GM18868 (cell line): ENCODE measurements around the gene STPG1.

Source experiments
- ATAC-seq: cut with Tn5 transposase; IDR thresholded peaks from one replicate; pipeline ENCODE4 v1.9.1; 2021; ENCODE audit warnings: mild to moderate bottlenecking, moderate library complexity; ENCODE audit not compliant: unreplicated experiment

Gene STPG1

DNA sequence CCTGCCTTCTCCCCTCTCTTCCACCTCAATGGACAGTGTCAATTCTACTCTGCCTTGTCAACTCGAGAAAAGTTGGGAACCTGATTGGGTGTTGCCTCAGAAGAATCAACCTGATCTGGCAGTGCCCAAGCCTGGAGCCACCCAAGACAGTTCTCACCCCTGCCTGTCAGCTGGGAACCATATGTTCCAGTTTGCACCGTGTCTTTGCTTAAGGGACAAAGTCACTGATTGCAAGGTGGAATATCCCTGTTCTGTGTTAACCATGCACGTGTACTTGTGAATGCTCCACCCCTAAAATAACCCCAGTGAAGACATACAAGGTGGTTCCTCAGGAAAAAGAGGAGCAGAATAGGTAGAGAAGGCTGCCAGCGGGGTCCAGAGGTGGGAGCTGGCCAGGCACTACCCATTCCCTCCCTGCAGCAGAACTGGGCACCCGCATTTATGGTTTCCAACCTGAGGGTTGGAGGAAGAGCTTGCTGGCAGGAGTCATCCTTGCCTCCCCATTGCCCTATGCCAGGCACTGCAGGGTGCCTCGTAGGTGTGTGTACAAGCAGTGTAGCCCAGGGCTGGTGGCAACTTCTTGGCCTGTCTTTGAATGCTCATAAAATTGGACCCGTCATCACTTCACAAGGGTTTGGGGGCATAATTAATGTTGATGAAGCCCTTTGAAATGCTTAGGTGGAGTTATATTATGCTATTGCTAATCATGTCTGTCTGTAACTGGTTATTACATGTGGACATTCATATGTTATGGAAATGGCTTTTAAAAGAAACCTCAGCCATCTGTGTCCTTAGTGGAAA, 13.4 kb upstream of the STPG1 start:
- no peak for ATAC-seq

DNA sequence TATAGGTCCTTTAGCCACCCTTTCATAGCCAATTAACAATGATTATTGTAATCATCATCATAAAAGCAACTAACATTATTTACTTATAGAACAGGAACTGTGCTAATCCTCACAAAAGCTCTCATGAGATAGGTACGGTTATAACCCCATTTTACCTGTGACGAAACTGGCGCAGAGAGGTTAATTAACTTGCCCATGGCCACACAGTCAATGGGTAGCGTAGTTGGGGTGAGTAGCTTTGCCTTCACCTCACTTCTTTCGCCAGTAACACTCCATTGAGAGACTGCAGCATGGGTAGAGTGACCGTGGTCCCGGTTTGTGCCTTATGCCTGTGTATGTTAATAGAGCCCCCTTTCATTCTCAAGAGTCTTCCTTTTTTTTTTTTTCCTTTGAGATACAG, 12.3 kb upstream of the STPG1 start:
- no peak for ATAC-seq

DNA sequence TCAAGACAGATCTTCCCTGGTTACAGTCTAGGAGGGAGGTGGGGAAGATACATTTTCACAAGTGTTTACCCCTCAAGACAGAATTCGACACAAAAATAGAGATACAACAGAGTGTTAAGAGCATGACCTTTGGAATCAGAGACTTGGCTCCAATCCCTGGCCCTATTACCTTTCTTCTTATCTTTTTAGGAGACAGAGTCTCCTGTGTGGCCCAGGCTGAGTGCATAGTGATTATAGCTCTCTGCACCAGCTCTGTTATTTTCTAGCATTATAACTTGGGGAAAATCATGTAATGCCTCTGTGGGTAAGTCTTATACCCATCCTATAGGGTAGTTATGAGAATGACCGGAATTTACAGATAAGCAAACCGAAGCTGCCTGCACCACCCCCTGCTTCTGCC, 11.9 kb upstream of the STPG1 start:
- no peak for ATAC-seq

DNA sequence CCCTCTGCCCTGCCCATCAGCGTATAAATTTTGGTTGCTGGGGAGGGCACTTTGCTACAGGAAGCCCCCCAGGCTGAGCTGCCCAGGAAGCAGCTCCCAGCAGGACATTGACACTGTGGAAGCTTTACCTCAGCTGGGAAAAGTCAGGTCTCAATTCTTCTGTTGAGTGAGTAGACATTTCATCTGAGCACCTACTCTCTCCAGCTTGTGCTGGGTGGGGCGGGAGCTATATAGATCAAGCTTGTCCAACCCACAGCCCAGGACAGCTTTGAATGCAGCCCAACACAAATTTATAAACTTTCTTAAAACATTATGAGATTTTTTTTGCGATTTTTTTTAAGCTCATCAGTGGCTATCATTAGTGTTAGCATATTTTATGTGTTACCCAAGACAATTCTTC, 11.4 kb upstream of the STPG1 start:
- ATAC-seq = no peak

DNA sequence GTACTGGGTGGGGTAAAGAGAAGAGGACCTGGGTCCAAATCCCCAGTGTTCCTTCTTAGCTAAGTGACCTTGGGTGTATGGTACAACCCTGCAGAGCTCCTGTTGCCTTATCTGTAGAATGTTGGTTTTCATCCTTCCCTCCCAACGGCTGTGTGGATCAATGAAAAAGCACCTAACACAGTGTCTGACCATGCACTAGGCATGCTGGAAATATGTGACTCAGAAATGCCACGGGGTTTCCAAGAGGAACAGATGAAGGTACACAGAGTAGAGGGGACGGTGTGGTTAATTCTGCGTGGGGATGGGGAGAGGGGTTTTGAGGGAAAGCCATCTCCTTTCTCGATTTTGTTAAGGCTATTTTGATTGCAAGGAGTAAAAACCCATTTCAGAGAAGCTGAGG, 10.6 kb upstream of the STPG1 start:
- no peak for ATAC-seq

DNA sequence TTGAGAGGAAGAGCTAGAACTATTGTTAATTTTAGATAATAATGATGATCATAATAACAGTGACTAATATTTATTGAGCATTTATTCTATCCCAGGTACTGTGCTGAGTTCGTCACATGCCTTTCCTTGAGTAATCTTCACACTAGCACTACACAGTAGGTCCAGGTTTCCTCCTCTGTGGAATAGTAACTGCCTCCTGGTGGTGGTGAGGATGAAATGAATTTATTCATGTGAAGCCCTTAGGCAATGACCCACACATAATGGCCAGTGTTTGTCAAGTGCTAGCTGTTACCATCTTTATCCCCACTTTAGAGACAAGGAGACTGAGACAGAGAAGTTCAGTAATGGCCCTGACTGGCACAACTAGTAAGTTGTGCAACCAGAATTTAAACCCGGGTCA, 7.9 kb upstream of the STPG1 start:
- no peak for ATAC-seq

DNA sequence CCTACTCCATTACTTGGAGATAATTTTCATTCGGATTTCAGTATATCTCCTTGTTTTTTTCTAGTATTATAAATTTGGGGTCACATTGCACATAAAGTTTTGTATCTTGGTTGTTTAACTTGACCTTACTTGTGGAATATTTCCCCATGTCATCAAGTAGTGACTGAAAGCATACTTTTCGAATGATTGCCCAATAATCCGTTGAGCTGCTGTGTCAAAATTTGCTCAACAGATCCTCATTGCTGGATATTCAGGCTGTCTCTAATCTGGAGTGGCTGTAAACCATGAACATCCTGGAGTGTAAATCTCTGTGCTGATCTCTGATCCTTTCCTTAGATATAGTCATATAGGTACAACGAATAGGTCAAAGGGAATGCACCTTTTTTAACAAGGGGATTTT, 7.0 kb upstream of the STPG1 start:
- no peak for ATAC-seq

DNA sequence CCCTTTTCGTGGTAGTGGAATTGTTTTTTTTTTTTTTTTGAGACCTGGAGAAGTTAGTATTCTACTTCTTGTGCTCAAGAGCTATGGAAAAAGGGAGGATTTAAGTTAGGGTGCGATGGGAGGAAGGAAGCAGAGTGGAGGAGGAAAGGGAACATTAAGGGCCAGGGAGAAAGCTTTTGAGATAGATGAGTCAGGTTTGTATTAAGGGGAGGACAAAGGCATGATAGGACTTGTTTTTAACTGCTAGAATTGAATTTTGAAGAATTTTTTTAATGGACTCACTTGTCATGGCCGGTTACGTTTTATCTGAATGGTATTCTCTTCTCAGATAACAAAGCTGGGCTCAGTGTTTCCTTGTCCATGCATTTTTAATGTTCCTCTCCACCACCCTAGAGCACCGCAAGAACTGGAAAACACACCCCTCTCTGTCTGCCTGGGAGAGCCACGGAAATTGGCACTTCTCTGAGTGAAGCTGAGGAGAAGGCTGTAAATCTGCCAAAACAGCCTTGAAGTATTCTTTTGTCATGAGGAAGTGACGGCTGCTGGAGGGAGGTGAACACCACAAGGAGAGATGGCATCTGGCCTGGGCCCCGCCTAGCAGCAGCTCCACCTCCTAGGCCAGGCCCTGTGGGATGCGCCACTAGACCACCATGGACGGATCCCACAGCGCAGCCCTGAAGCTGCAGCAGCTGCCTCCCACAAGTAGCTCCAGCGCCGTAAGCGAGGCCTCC, 5.5 kb upstream of the STPG1 start:
- no peak for ATAC-seq

DNA sequence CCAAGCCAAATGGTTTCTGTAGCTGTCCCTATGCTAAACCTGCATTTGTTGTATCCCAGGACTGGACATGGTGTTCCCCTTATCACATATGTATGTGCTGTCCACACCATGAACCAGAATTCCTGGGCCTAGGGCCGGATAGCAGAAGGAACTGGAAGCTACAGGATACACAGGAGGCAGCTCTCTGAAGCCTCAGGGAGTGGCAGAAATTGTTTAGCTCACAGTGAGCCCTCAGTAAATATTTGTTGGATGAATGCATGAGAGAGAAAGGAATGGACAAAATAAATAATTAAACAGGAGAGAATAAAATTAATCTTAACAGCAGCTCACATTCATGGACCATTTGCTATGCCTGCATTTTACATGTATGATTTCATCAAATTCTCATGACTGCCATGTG, 4.1 kb upstream of the STPG1 start:
- ATAC-seq = no peak

DNA sequence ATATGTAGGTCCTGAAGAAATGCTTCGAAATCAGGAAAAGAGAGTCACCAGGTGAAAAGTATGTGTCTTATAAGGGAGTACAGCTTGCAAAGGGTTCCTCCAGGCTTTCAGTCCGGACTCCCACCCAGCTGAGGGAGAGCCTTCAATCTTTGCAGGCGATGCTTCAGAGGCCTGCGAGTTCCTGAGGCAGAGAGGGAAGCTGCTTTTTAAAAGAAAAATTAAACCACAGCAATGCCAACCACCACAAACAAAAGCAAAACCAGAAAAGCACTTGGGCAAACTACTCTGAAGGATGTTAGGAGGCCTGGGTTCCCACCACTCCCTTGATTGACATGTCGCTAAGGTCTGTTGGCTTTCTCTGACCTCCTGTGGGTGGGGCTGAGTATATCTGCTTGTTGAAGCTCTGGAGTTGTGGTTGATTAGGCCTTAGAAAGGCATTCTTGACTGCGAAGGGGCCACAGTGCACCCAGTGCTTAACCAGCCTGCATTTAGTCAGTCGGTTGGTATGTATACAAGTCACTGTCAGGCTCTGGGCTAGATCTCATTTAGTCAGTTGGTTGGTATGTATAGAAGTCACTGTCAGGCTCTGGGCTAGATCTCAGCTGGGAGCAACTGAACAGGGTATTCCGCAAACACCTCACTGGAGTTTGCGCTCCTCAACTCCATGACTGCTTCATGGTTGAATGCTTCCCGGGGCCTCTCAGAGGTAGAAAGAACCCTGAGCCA, 3.2 kb upstream of the STPG1 start:
- no peak for ATAC-seq

DNA sequence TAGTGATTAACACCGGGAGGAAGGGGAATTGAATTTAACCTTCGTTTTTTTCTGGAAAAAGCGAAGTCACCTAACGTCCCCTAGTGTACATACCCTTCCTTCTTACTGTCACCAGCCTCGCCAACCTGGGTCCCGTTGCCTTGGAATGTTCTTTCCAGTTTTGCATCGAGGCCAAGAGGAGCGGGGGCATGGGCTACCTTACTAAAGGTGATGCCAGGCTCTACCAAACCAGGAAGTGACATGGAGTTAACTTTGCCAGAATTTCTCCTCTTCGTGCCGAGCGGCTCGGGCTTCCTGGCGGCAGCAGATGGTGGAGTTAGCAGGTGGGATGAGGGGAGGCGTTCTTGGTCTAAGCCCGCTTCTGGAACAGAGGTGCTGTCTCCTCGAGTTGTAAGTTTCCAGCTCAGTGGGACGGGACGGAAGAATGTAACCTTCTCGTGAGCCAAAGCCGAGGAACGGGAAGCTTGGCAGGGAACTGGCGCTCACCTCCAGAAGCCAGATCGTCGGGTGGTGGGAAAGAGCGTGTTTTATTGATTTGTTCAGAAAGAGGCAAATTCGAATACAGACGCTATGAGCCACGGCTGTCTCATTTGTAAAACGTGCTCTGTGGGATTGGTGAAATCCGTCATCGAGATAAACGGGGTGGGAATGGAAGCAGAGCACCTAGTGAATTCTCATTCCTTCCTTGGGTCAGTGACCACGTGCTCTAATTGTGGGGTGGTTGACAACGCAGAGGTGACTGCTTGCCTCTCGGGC, 2.5 kb upstream of the STPG1 start:
- peak; percentile 2 for ATAC-seq

DNA sequence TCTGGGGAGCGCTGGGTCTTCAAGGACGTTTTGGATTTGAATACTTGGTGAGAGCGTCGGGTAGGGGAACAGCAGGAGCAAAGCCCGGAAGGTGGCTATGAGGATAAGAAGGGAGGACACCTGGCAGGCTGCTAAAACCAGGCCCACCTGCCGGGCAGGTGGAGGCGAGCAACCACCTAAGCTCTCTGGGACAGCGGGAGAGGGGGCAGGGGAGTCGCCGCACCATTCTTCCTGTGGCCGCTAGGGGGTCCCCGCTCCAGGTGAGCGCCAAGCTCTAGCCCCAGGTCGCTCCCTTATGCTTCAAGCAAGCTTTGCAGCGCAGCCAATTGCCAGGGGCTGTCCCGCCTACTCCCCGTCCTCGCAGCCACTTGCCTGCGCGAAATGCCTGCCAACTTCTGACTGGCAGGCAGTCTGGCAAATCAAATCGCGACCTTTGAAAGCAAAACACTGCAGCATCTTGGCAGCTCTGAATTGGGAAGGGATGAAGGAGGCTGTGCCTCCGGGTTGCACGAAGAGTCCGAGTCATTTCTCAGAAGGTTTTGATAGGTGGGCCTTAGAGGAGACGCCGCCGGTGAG, 1.8 kb upstream of the STPG1 start, which contains the start of gene NIPAL3:
Gene NIPAL3, plus strand, starts transcription at position 469 of the 576 bp plus-strand sequence. CDS start 3,746 bp downstream, outside the sequence.
- ATAC-seq = peak; percentile 91

DNA sequence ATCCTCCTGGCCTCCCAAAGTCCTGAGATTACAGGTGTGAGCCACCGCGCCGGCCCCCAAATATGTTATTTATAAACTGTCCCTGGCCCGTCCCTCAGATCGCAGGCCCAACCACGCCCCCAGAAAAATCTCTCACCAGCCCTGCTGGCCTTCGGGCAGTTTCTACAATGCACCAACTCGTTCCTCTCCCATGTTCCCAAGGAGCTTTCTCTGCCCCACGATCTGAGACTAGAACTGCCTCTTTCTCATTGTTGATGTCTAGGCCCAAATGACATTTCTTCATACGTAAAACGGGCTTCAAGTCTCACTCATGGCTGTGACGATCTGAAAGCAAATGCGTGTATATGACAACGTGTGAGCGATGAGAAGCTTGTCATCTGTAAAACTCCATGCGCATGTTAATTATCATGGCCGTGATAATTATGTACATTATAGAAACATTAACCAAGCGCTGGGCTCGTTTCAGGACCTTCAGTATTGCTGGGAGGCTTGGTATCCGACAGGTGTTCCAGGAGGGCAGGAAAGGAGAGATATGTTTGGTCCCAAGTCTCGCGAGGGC, 1.3 kb upstream of the STPG1 start:
- ATAC-seq = no peak

DNA sequence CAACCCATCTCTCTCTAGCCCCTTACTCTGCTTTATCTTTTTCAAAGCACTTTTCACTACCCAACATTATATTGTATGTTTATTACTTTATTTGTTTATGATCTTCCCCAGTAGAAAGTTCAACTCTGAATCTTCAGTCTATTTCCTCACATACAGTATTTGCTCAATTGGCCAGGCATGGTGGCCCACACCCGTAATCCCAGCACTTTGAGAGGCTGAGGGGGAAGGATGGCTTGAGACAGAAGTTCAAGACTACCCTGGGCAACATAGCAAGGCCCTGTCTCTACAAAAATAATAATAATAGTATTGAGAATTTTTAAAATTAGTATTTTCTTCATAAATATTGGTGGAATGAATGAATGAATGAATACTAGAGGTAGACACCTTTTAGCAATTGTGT, 1.2 kb downstream of the STPG1 start:
- no peak for ATAC-seq

DNA sequence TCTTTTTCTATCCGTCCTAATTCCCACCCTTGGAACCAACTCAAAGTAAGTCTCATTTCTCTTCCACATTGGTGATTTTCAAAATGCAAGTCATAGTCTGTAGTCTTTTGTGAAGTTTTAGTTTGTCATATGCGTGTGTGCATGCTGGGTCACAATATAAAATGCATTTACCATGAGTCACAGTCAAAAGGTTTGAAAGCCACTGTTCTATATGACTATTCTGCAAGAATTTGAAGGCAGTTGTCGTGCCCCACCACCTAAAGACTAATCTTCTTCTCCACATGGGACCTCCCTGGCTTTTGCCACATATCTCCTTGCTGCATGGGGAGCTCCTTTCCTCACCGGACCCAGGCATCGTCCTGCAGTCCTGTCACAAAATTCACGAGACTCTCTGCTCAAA, 1.6 kb downstream of the STPG1 start:
- no peak for ATAC-seq

DNA sequence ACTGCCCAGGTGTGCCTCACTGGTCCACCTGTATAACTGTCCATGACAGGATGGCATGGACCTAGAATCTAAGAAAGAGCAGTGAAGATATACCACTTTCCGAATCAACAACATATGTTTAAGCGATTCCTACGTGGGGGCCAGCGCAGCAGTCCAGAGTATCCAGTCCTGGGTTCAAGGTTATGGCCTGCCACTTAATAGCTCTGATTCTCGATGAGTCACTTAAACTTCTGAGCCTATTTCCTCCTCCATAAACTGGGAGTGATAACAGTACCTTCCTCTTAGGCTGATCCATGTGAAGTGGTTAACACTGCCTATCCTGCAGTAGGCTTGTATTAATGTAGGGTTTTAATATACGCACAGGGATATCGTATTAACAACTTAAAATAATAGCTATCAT, 2.8 kb downstream of the STPG1 start:
- ATAC-seq = no peak

DNA sequence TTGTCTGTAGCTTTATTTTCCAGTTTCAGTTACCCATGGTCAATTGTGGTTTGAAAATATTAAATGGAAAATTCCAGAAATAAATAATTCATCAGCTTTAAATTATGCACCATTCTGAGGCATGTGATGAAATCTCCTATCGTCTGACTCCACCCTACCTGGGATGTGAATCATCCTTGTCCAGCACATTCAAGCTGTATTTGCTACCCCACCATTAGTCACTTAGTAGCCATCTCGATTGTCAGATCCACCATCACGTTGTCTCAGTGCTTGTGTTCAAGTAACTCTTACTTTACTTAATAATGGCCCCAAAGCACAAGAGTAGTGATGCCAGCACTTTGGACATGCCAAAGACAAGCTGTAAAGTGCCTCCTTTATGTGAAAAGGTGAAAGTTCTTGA, 4.0 kb downstream of the STPG1 start:
- no peak for ATAC-seq

DNA sequence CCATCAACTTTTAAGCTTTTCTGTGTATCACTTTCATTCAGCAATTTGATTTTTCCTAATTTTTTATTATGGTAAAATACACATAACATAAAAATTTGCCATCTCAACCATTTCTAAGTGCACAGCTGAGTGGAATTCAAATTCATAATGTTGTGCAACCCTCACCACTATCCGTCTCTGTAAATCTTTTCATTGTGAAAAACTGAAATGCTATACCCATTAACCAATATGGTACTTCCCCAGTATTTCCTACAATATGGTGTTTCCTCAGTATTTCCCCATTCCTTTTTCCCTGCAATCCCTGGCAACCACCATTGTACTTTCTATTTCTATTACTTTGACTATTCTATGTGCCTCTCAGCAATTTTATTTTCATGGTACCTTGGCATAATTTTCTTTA, 6.8 kb downstream of the STPG1 start:
- no peak for ATAC-seq

DNA sequence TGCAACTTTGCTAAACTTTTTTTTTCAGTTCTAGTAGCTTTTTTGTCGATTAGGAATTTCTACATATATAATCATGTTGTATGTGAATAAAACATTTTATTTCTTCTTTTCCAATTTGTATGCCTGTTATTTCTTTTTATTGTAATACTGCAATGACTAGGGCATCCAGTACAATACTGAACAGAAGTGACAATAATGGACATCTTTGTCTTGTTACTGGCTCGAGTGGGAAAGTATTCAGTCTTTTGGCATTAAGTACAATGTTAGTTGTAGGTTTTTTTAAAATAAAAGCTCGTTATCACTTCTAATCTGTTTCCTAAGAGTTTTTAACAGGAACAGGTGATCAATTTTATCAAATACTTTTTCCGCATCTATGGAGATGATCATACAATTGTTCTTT, 9.8 kb downstream of the STPG1 start:
- ATAC-seq = no peak

DNA sequence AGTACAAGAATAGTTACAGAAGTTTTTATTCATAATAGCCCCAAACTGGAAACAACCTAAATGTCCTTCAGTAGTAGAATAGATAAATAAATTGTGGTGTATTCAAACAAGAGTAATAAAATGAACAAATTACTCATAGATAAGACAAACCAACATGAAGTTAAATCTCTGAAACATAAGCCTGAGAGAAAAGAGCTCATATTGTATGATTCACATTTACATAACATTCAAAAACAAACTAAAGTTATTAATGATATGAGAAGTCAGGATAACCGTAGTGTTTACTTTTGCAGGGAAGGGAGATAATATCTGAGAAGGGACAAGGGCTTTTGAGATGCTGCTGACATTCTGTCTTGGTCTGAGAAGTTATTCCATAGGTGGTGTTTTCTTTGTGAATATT, 13.5 kb downstream of the STPG1 start:
- no peak for ATAC-seq
